ENCODE results near the gene HES4. TPM values are rescaled to one million over a fixed set of nuclear protein-coding genes. Genes with fewer than 3 reads are reported as not detected.

HES4 gene
- total and polyA plus RNA-seq, 2 of the 13 experiments (the other 11 are each of a cell fraction or from before 2014, with no cell fraction given): 8.8 to 10.6 TPM

- TF ChIP-seq TRIM24 (CRISPR knock-in tag; IDR thresholded peaks at IDR 0.05) (no peak), FOXM1 (CRISPR knock-in tag; IDR thresholded peaks at IDR 0.05) (no peak), MLLT10 (CRISPR knock-in tag; IDR thresholded peaks at IDR 0.05) (no peak), NAIF1 (CRISPR knock-in tag; IDR thresholded peaks at IDR 0.05; ENCODE audit: borderline replicate concordance) (no peak), SUZ12 (IDR thresholded peaks at IDR 0.05; ENCODE audit: low read depth, low read length) (no peak), SATB2 (CRISPR knock-in tag; IDR thresholded peaks at IDR 0.05) (no peak), HMG20B (CRISPR knock-in tag; conservative IDR thresholded peaks at IDR 0.05) (no peak)
- ATAC-seq (no peak), FAIRE-seq (no peak), DNase-seq (ENCODE audit: low spot score) (no peak)
- H3K36me3 ChIP-seq (replicated peaks in 1 of 2; ENCODE audit: control insufficient read depth in 1 of 2, insufficient read depth in 2 of 2, low read length in 2 of 2): no peaks in the 10 kb centered on the region
- no peak overlapping the region for H3K9ac ChIP-seq (ENCODE audit: insufficient read depth, low read depth, low read length)
- POLR2A ChIA-PET: no interaction called here
- intact Hi-C loops (cut with micrococcal nuclease; ENCODE audit: unreplicated experiment): no loop called here
- no peaks in the 10 kb centered on the region for H3K79me2 ChIP-seq (ENCODE audit: insufficient read depth, low read length)
- no TSS peak for BruUV-seq (replicated peaks)
- 91% methylated on average over 16 of the region's 28 CpGs for WGBS (ENCODE audit: low lambda C conversion rate)
- CTCF ChIA-PET (ENCODE audit: low intra/inter-chr PET ratio, low total read pairs): no interaction called here
- no peaks in the 10 kb centered on the region for H4K20me1 ChIP-seq (ENCODE audit: insufficient read depth, low read length)
- no peak overlapping the region for H3K4me2 ChIP-seq (ENCODE audit: low read depth, low read length)
- H2AFZ ChIP-seq (ENCODE audit: low read length): no peak overlapping the region
- no peak overlapping the region for H3K4me3 ChIP-seq (replicated peaks in 1 of 3; ENCODE audit: insufficient read depth in 1 of 3, low read depth in 2 of 3, low read length in 3 of 3)
- no peaks in the 10 kb centered on the region for H3K9me3 ChIP-seq (ENCODE audit: low read length)
- H3K4me1 ChIP-seq (ENCODE audit: insufficient read depth, low read length): peaks cover 10% of the 10 kb centered on the region
- H3K27me3 ChIP-seq (ENCODE audit: control insufficient read depth in 1 of 2, insufficient read depth in 2 of 2, low read length in 2 of 2): peaks cover 0 to 3% of the 10 kb centered on the region in 2 experiments; a peak in 2 of 5 replicates
- in situ Hi-C loops (cut with HindIII; ENCODE audit: extremely low pct_ligation_motif_present, low pct_unique_long_range_greater_than_20kb): no loop called here
- H3K27ac ChIP-seq (ENCODE audit: extremely low read length, insufficient read depth, low read length): no peak overlapping the region
Measured at GRCh38 chr1:973459-974292, 26.2 kb downstream of the HES4 start.

DNA sequence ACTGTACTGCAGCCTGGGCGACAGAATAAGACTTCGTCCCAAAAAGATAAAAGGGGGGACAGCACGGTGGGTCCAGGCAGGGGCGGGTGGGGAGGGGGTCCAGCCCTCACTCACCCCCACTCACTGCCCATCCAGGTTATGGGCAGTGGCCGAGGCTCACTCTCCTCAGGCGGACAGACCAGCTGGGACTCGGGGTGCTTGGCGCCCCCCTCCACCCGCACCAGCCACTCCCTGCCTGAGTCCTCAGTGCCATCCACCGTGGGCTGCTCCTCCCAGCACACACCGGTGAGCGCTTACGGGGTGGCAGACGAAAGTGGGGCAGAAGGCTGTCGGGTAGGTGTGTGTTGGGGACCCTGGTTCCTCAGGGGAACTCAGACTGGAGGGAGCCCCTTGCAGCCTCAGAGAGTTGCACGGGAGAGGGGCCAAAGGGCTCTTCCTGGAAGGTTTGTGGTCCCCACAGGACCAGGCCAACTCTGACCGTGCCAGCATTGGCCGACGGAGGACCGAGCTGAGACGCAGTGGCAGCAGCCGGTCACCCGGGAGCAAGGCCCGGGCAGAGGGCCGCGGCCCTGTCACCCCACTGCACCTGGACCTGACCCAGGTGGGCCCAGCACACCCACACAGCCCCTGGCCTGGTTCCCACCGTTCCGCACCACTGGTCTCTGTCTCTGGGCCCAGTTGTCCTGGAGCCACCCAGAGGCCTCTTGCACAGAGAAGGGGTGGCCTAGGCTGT, 27.0 kb downstream of the HES4 start:
- WGBS (ENCODE audit: low lambda C conversion rate): 89% methylated on average over 11 of the region's 28 CpGs

More for the DNA sequence above, 27.0 kb downstream of the HES4 start:
- H3K27ac ChIP-seq (ENCODE audit: extremely low read length, insufficient read depth, low read length): no peak overlapping the region
- FAIRE-seq (no peak), DNase-seq (ENCODE audit: low spot score) (no peak), ATAC-seq (no peak)
- ChIA-PET POLR2A (no interaction called here), CTCF (ENCODE audit: low intra/inter-chr PET ratio, low total read pairs) (no interaction called here)
- H3K79me2 ChIP-seq (ENCODE audit: insufficient read depth, low read length): no peaks in the 10 kb centered on the region
- H3K4me1 ChIP-seq (ENCODE audit: insufficient read depth, low read length): peaks cover 15% of the 10 kb centered on the region
- H3K4me3 ChIP-seq (replicated peaks in 1 of 3; ENCODE audit: insufficient read depth in 1 of 3, low read depth in 2 of 3, low read length in 3 of 3): no peak overlapping the region
- in situ Hi-C loops (cut with HindIII; ENCODE audit: extremely low pct_ligation_motif_present, low pct_unique_long_range_greater_than_20kb) (no loop called here), intact Hi-C loops (cut with micrococcal nuclease; ENCODE audit: unreplicated experiment) (no loop called here)
- H3K4me2 ChIP-seq (ENCODE audit: low read depth, low read length): no peak overlapping the region
- H3K9ac ChIP-seq (ENCODE audit: insufficient read depth, low read depth, low read length): no peak overlapping the region
- no peaks in the 10 kb centered on the region for H3K9me3 ChIP-seq (ENCODE audit: low read length)
- H4K20me1 ChIP-seq (ENCODE audit: insufficient read depth, low read length): no peaks in the 10 kb centered on the region
- H2AFZ ChIP-seq (ENCODE audit: low read length): no peak overlapping the region
- BruUV-seq (replicated peaks): no TSS peak
- TF ChIP-seq SPEN (CRISPR knock-in tag; IDR thresholded peaks at IDR 0.05; ENCODE audit: low read depth) (no peak), SMAD1 (CRISPR knock-in tag; IDR thresholded peaks at IDR 0.05; ENCODE audit: borderline replicate concordance, low read depth) (no peak), ZNF737 (CRISPR knock-in tag; IDR thresholded peaks at IDR 0.05; ENCODE audit: borderline replicate concordance) (no peak), PHF21A (CRISPR knock-in tag; IDR thresholded peaks at IDR 0.05) (no peak), TAF1 (CRISPR knock-in tag; IDR thresholded peaks at IDR 0.05) (no peak), POGZ (CRISPR knock-in tag; IDR thresholded peaks at IDR 0.05) (no peak)
- no peaks in the 10 kb centered on the region for H3K27me3 ChIP-seq (ENCODE audit: control insufficient read depth in 1 of 2, insufficient read depth in 2 of 2, low read length in 2 of 2)
- H3K36me3 ChIP-seq (replicated peaks in 1 of 2; ENCODE audit: control insufficient read depth in 1 of 2, insufficient read depth in 2 of 2, low read length in 2 of 2): no peaks in the 10 kb centered on the region

All from HepG2 (cell line).